ENCODE results near the gene LRRC70. TPM values are rescaled to one million over a fixed set of nuclear protein-coding genes. Genes with fewer than 3 reads are reported as not detected.
"Not testable (repeated sequence)": the region's sequence is repeated elsewhere in the genome, so short reads cannot be mapped to it uniquely, and the experiment has no call there.

The LRRC70 gene
- total and polyA plus RNA-seq, 2 experiments from 2014 or later: 1.2 to 3.0 TPM

- H4K20me1 ChIP-seq (ENCODE audit: insufficient read depth, poor library complexity, severe bottlenecking): no peaks in the 10 kb centered on the region
- H3K9me3 ChIP-seq (ENCODE audit: low read depth): no peaks in the 10 kb centered on the region
- H3K4me2 ChIP-seq: no peak overlapping the region
- H3K4me1 ChIP-seq (ENCODE audit: insufficient read depth): no peaks in the 10 kb centered on the region
- TF ChIP-seq EZH2phosphoT487 (IDR thresholded peaks at IDR 0.05; ENCODE audit: low read depth, severe bottlenecking, unreplicated experiment): no peak
- no peak for TF ChIP-seq CTCF (IDR thresholded peaks at IDR 0.05; ENCODE audit: poor library complexity)
- TF ChIP-seq EZH2 (IDR thresholded peaks at IDR 0.05; ENCODE audit: borderline replicate concordance): no peak
- H3K27ac ChIP-seq: no peak overlapping the region
- H3K4me3 ChIP-seq: no peak overlapping the region
- no peaks in the 10 kb centered on the region for H3K36me3 ChIP-seq (replicated peaks; ENCODE audit: insufficient read depth, low read depth)
- H3K79me2 ChIP-seq: no peaks in the 10 kb centered on the region
- no peaks in the 10 kb centered on the region for H3K27me3 ChIP-seq
- H2AFZ ChIP-seq: no peak overlapping the region
- no peaks in the 10 kb centered on the region for H3K9me2 ChIP-seq (replicated peaks; ENCODE audit: insufficient read depth)
- DNase-seq (ENCODE audit: low spot score): no peak
These were observed 39.3 kb downstream of the LRRC70 start for GRCh38 chr5:62617943-62618342.

GRCh38 chr5:62620761-62621160 is 42.1 kb downstream of the LRRC70 start:
- Histone ChIP-seq H3K36me3 (replicated peaks; ENCODE audit: insufficient read depth, low read depth) (no peaks in the 10 kb centered on the region), H3K4me1 (ENCODE audit: insufficient read depth) (no peaks in the 10 kb centered on the region), H2AFZ (no peak overlapping the region), H3K27ac (no peak overlapping the region), H3K27me3 (no peaks in the 10 kb centered on the region), H3K9me2 (replicated peaks; ENCODE audit: insufficient read depth) (no peaks in the 10 kb centered on the region), H3K4me2 (no peak overlapping the region), H3K79me2 (no peaks in the 10 kb centered on the region), H4K20me1 (ENCODE audit: insufficient read depth, poor library complexity, severe bottlenecking) (no peaks in the 10 kb centered on the region), H3K4me3 (no peak overlapping the region), H3K9me3 (ENCODE audit: low read depth) (no peaks in the 10 kb centered on the region)
- TF ChIP-seq CTCF (IDR thresholded peaks at IDR 0.05; ENCODE audit: poor library complexity): no peak
- TF ChIP-seq EZH2 (IDR thresholded peaks at IDR 0.05; ENCODE audit: borderline replicate concordance): no peak
- no peak for TF ChIP-seq EZH2phosphoT487 (IDR thresholded peaks at IDR 0.05; ENCODE audit: low read depth, severe bottlenecking, unreplicated experiment)
- WGBS (ENCODE audit: low lambda C conversion rate, missing lambda C conversion rate): 89% methylated on average over 5 of the region's 5 CpGs
- no peak for DNase-seq (ENCODE audit: low spot score)

- Histone ChIP-seq H3K4me3 (no peak overlapping the region), H3K27me3 (no peaks in the 10 kb centered on the region), H3K4me1 (ENCODE audit: insufficient read depth) (no peaks in the 10 kb centered on the region), H3K9me2 (replicated peaks; ENCODE audit: insufficient read depth) (no peaks in the 10 kb centered on the region), H4K20me1 (ENCODE audit: insufficient read depth, poor library complexity, severe bottlenecking) (no peaks in the 10 kb centered on the region), H3K27ac (no peak overlapping the region), H2AFZ (no peak overlapping the region), H3K9me3 (ENCODE audit: low read depth) (no peaks in the 10 kb centered on the region), H3K79me2 (no peaks in the 10 kb centered on the region), H3K36me3 (replicated peaks; ENCODE audit: insufficient read depth, low read depth) (no peaks in the 10 kb centered on the region), H3K4me2 (no peak overlapping the region)
- no peak for DNase-seq (ENCODE audit: low spot score)
- 57% methylated on average over 6 of the region's 6 CpGs for WGBS (ENCODE audit: low lambda C conversion rate, missing lambda C conversion rate)
- TF ChIP-seq CTCF (IDR thresholded peaks at IDR 0.05; ENCODE audit: poor library complexity) (no peak), EZH2phosphoT487 (IDR thresholded peaks at IDR 0.05; ENCODE audit: low read depth, severe bottlenecking, unreplicated experiment) (no peak), EZH2 (IDR thresholded peaks at IDR 0.05; ENCODE audit: borderline replicate concordance) (no peak)
These were observed 42.7 kb downstream of the LRRC70 start for GRCh38 chr5:62621280-62621679.

GRCh38 chr5:62623271-62623670 is 44.7 kb downstream of the LRRC70 start:
- H3K27me3 ChIP-seq: no peaks in the 10 kb centered on the region
- no peaks in the 10 kb centered on the region for H3K79me2 ChIP-seq
- no peaks in the 10 kb centered on the region for H4K20me1 ChIP-seq (ENCODE audit: insufficient read depth, poor library complexity, severe bottlenecking)
- H2AFZ ChIP-seq: no peak overlapping the region
- no peaks in the 10 kb centered on the region for H3K4me1 ChIP-seq (ENCODE audit: insufficient read depth)
- H3K4me3 ChIP-seq: no peak overlapping the region
- H3K9me2 ChIP-seq (replicated peaks; ENCODE audit: insufficient read depth): no peaks in the 10 kb centered on the region
- no peaks in the 10 kb centered on the region for H3K36me3 ChIP-seq (replicated peaks; ENCODE audit: insufficient read depth, low read depth)
- no peak for TF ChIP-seq EZH2 (IDR thresholded peaks at IDR 0.05; ENCODE audit: borderline replicate concordance)
- TF ChIP-seq EZH2phosphoT487 (IDR thresholded peaks at IDR 0.05; ENCODE audit: low read depth, severe bottlenecking, unreplicated experiment): no peak
- no peak for TF ChIP-seq CTCF (IDR thresholded peaks at IDR 0.05; ENCODE audit: poor library complexity)
- 90% methylated on average over 1 of the region's 1 CpG for WGBS (ENCODE audit: low lambda C conversion rate, missing lambda C conversion rate)
- no peak for DNase-seq (ENCODE audit: low spot score)
- H3K27ac ChIP-seq: no peak overlapping the region
- no peaks in the 10 kb centered on the region for H3K9me3 ChIP-seq (ENCODE audit: low read depth)
- no peak overlapping the region for H3K4me2 ChIP-seq

- not testable (repeated sequence) for H3K4me3 ChIP-seq; H3K9me3 ChIP-seq (ENCODE audit: low read depth); H3K4me1 ChIP-seq (ENCODE audit: insufficient read depth); H3K4me2 ChIP-seq; H3K36me3 ChIP-seq (replicated peaks; ENCODE audit: insufficient read depth, low read depth); H4K20me1 ChIP-seq (ENCODE audit: insufficient read depth, poor library complexity, severe bottlenecking); DNase-seq (ENCODE audit: low spot score); H3K79me2 ChIP-seq; H3K27me3 ChIP-seq; H2AFZ ChIP-seq; H3K27ac ChIP-seq; H3K9me2 ChIP-seq (replicated peaks; ENCODE audit: insufficient read depth)
- 94% methylated on average over 7 of the region's 7 CpGs for WGBS (ENCODE audit: low lambda C conversion rate, missing lambda C conversion rate)
These were observed 45.8 kb downstream of the LRRC70 start for GRCh38 chr5:62624436-62624835.
